HK-2 (cell line): ENCODE data around the gene HPCAL4.

Source experiments
- DNase-seq: peaks from one replicate; pipeline ENCODE4 v3.0.0-alpha.2; 2018; ENCODE audit not compliant: unreplicated experiment

Gene HPCAL4

DNA sequence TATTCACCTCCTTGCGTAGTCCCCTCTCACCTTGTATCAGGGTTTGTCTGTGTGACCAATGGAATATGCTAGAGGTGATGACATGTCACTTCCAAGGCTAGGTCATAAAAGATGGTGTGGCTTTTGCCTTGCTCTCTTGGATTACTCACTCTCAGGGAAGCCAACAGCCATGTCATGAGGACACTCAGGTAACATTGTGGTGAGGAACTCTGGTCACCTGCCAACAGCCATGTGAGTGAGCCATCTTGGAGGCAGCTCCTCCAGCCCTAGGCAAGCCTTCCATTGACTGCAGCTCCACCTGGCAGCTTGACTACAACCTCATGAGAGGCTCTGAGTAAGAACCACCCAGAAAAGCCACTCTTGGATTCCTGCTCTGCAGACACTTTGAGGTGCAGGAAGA, 40.8 kb downstream of the HPCAL4 start:
- no peak for DNase-seq

DNA sequence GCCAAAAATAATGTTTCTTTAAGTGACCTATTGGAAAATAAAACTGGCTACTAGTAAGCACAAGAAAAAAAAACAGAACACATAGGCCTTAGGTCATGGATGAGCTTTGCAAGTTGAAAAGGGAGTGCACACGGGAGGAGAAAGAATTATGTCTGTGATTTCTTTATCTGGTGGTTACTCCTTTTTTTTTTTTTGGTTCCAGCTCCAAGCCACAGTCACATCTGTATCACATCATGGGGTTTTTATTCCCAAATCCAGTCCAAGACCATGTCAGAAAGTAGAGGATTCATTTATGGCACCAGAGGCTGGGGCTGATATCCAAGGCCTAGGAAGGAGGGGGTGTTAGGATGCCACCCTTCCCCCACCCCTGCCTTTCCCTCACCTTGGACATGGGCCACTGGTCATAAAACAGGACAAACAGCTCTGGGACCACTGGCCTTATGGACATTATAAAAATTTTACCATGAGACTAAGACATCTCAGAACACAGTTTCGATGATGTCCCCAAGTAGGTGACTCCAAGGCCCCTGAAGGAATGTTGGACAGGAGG, 41.5 kb downstream of the HPCAL4 start:
- DNase-seq: no peak

GRCh38 chr1:39648496-39648895, 42.7 kb downstream of the HPCAL4 start:
- DNase-seq: no peak

GRCh38 chr1:39647247-39647646, 44.0 kb downstream of the HPCAL4 start:
- DNase-seq: no peak

GRCh38 chr1:39646232-39647081, 44.8 kb downstream of the HPCAL4 start:
- no peak for DNase-seq

DNA sequence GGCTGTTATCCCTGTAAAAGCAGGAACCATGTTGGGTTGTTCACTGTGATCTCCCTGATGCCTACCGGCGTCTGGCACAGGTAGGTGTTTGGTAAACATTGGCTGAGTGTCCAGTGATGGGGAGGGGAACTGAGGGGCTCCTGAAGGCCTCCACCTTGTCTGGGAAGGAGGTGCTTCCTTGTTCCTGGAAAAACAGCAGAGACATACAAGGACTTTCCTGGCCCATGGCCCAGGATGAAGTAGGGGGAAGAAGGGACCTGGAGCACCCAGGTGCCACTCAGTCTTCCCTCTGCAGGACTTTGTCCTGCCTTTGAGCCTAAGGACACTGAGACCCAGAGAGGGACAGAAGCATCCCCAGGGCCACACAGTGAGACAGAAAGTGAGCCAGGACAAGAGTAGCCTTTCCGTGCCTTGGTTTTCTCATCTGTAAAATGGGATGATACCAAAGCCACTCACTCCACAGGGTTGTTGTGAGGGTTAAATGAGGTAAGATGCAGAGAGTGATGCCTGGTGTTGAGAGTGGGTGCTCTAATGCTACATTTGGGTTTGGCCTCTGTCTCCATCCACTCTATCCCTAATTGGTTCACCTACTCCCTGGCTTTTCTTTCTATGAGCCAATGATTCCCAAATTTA, 45.7 kb downstream of the HPCAL4 start:
- DNase-seq: no peak

DNA sequence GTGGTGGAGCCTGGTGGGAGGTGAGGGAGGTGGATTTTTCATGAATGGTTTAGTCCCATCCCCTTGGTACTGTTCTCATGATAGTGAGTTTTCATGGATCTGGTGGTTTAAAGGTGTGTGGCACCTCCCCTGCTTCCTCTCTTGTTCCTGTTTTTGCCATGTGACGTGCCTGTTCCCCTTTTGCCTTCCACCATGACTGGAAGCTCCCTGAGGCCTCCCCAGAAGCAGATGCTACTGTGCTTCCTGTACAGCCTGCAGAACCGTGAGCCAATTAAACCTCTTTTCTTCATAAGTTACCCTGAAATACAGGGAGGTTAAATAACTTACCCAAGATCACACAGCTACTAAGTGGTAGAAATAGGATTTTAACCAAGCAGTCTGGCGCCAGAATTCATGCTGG, 47.5 kb downstream of the HPCAL4 start:
- DNase-seq: no peak

DNA sequence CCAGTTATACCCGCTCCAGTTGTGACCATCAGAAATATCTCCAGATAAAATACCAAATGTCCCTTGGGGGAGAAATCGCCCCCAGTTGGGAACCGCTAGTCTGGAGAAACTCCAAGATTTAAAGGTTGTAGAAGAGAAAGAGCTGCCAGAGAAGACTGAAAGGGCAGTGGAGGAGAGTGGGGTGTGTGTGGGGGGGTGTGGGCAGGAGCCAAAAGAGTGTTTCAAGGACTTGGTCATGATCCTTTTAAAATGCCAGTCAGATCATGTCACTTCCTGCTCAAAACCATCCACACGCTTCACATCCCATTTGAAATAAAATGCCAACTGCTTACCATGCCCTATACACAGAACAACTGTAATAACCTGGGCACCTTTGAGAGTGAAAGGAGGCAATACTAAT, 48.4 kb downstream of the HPCAL4 start:
- DNase-seq: peak; percentile 29

DNA sequence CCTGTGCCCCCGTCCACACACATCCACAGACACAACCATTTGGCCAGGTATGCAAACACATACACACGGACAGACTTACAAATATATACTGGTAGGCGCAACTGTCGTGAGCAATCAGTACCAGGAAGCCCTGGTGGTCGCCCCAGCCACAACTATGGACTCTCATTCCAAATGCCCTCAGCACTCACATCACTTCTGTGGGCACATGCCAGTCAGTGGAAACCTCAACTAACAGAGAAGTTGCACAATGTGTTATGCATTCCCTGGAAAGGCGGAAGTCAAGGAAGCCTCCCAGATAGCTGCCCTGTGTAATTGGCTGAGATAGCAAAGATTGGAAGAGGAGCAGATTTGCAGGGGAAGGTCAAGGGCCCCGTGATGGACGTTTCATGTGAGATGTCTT, 50.4 kb downstream of the HPCAL4 start:
- DNase-seq: no peak

GRCh38 chr1:39639305-39640130, 51.7 kb downstream of the HPCAL4 start, which contains the start of gene HEYL:
Gene HEYL (minus strand): TSS chr1:39639643. CDS start chr1:39639625, 18 bp downstream.
- DNase-seq: peak; percentile 50

GRCh38 chr1:39638965-39639304, 52.3 kb downstream of the HPCAL4 start:
- DNase-seq: no peak

- DNase-seq: no peak
Observed at GRCh38 chr1:39637361-39637760, 53.9 kb downstream of the HPCAL4 start.

- no peak for DNase-seq
Observed at GRCh38 chr1:39635871-39636210, 55.4 kb downstream of the HPCAL4 start.

GRCh38 chr1:39635205-39635870, 55.9 kb downstream of the HPCAL4 start:
- DNase-seq: no peak

- no peak for DNase-seq
Observed at GRCh38 chr1:39633422-39633821, 57.8 kb downstream of the HPCAL4 start.

DNA sequence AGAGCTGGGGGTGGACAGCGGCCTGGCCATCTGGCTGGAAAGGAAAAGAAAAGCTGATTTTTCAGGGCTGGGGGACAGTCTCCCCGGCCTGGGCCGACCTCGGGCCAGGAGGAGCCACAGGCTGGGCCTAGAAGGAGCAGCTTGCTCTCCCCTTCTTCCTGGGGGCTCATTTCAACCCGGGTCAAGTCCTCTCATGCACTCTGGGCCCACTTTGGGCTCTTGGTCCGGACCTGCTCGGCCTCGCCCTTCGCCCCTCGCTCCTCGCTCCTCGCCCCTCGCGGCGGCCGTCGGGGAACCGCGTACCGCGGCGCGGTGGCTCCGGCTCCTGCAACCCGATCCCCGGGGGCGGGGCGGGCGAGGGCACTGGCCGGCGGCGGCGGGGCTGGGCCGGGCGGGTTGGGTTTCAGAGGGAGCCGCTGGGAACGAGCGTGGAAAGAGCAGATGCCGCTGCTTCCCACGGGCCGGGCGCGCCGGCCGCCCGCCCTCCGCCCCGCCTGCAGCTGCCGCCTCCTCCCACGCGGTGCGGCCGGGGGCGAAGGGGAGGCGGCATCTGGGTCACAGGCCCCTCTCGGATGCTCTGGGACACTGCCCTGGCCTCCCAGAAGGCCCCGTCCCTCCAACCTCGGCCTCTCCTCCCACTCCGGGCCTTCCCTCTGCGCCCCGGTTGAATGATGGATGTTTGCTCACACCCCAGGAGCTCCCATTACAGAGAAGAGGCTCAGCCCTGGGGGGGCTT, 58.4 kb downstream of the HPCAL4 start:
- DNase-seq: peak; percentile 33

DNA sequence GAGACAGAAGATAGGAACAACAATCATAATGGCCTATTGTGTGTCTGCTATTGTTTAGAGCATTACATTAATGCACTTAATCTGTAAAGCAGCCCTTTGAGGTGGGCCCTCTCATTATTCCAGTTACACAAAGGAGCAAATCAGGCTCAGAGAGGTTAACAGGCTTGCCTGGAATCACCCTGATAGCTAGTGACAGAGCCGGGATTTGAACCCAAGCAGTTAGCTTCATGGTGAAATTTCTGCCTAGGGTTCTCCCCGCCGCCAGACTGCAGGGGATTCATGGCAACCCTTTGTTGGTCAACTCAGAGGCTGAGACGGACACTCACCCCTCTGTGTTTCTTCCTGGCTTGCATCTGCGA, 58.9 kb downstream of the HPCAL4 start:
- DNase-seq: no peak

DNA sequence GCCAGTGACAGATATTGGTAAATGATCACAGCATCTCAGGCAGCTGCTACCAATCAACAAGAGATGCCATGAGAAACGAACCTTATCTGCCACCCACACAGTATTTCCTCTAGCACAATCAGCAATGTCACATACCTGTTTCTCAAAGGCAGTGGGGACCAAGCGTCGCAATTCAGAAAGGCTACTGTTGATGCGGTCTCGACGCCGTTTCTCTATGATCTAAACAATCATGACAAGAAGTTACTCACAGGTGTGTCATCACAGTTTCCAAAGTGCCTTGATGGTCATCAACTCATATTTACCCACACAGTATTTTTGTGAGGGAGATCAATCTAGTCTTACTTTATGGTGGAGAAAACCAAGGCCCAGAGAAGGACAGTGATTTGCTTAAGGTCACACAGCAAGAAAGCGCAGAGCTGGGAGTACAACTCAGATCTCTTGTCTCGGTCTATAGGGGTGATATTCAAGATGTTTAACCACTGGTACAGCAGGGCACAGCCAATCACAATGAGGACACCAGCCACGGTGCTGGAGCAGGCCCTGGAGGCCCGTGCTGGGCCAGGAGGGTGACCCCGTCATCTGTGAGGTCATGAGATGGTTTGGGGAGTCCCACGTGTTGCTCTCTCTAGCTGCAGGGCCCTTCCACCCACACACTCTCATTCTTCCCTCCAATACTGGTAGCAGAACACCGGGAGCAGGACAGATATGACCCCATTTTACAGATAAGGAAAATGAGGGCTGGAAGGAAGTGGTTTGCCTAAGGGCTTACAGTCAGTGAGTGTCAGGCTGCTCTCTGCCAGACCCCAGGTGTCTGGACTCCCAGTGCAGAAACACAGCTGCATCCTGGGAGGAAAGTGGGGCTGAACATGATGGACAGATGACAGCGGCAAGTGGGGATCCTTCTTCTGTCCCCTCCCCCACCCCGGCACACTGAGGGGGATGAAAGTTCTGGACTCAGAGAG, 59.6 kb downstream of the HPCAL4 start:
- no peak for DNase-seq

GRCh38 chr1:39628807-39629350, 62.4 kb downstream of the HPCAL4 start:
- no peak for DNase-seq
